Ascending aorta (tissue), 2 donors: ENCODE data around the gene TET1. TPM values are rescaled to one million over a fixed set of nuclear protein-coding genes. Genes with fewer than 3 reads are reported as not detected.

Experiments
- DNase-seq, 2 donors: peaks; one replicate each; pipeline ENCODE4 v3.0.0-alpha.2; 2019; ENCODE audit warnings: low spot score in 2 of 2
- H3K27ac ChIP-seq, 2 donors: fragments of 200-600 bp; sonication (generic); one replicate each; pipeline ENCODE4 v1.5.1; 2016 to 2017; ENCODE audit warnings: mild to moderate bottlenecking in 1 of 2
- H3K27me3 ChIP-seq: fragments of 200-600 bp; sonication (generic); one replicate; pipeline ENCODE4 v1.5.1; 2017
- H3K36me3 ChIP-seq, 2 donors: fragments of 200-600 bp; sonication (generic); one replicate each; pipeline ENCODE4 v1.5.1; 2016
- H3K4me1 ChIP-seq, 2 donors: fragments of 200-600 bp; sonication (generic); one replicate each; pipeline ENCODE4 v1.5.1; 2016 to 2017; ENCODE audit warnings: mild to moderate bottlenecking in 1 of 2
- H3K4me3 ChIP-seq, 2 donors: fragments of 200-600 bp; sonication (generic); one replicate each; pipeline ENCODE4 v1.5.1; 2016 to 2017; ENCODE audit warnings: mild to moderate bottlenecking in 1 of 2
- H3K9me3 ChIP-seq, 2 donors: fragments of 200-600 bp; sonication (generic); one replicate each; pipeline ENCODE4 v1.5.1; 2016
- intact Hi-C: fragments of 100-400 bp; cut with DNase I; formaldehyde crosslinking; loops from one replicate; pipeline ENCODE4 v1.15.1; 2023
- total RNA-seq: library from RNA; depleted of rRNA; stranded (reverse); fragments of >200 nt; gene quantifications from one replicate; pipeline ENCODE4 v1.1.0, GENCODE V29; 2016
- TF ChIP-seq, protein P1 (sequence below), 3 experiments: fragments of 200-600 bp in 2 of 3; fragments of 450-650 bp in 1 of 3; sonication (generic) in 2 of 3; IDR thresholded peaks; one replicate each; pipeline ENCODE4 v1.5.1; 2016 to 2019; ENCODE audit warnings: antibody characterized with exemption in 3 of 3, mild to moderate bottlenecking in 1 of 3, moderate library complexity in 1 of 3

The TET1 gene
- total RNA-seq, 1 donor from 2014 or later: 3.9 TPM

DNA sequence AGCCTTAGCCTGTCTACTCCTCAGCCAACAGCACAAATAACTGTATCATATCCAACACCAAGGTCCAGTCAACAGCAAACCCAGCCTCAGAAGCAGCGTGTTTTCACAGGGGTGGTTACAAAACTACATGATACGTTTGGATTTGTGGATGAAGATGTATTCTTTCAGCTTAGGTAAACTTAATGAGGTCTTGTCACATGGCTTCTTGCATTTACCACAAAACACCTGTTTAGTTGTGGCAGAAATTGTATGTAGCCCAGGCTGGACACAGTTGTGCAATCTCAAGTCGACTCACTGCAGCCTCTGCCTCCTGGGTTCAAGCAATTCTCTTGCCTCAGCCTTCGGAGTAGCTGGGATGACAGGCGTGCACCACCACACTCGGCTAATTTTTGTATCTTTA, 182.3 kb downstream of the TET1 start:
- intact Hi-C loops: no loop called here
- Histone ChIP-seq H3K4me3 (no peak overlapping the region), H3K27me3 (no peaks in the 10 kb centered on the region), H3K9me3 (no peaks in the 10 kb centered on the region), H3K36me3 (peaks cover 72 to 88% of the 10 kb centered on the region in 2 donors), H3K27ac (no peak overlapping the region), H3K4me1 (no peaks in the 10 kb centered on the region)
- TF ChIP-seq, protein P1, sequence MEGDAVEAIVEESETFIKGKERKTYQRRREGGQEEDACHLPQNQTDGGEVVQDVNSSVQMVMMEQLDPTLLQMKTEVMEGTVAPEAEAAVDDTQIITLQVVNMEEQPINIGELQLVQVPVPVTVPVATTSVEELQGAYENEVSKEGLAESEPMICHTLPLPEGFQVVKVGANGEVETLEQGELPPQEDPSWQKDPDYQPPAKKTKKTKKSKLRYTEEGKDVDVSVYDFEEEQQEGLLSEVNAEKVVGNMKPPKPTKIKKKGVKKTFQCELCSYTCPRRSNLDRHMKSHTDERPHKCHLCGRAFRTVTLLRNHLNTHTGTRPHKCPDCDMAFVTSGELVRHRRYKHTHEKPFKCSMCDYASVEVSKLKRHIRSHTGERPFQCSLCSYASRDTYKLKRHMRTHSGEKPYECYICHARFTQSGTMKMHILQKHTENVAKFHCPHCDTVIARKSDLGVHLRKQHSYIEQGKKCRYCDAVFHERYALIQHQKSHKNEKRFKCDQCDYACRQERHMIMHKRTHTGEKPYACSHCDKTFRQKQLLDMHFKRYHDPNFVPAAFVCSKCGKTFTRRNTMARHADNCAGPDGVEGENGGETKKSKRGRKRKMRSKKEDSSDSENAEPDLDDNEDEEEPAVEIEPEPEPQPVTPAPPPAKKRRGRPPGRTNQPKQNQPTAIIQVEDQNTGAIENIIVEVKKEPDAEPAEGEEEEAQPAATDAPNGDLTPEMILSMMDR (IDR thresholded peaks at IDR 0.05): no peak
- no peak for DNase-seq

Other genes with a start within 250 kb of the TET1 start
- 12.6 TPM for gene HNRNPH3, start 228.3 kb upstream of the TET1 start, total RNA-seq
- 0.32 TPM for gene PBLD, start 227.4 kb upstream of the TET1 start, total RNA-seq
- 7.5 TPM for gene RUFY2, start 153.1 kb upstream of the TET1 start, total RNA-seq
- gene DNA2, start 88.4 kb upstream of the TET1 start, total RNA-seq: 1.4 TPM
- 9.5 TPM for gene SLC25A16, start 32.8 kb upstream of the TET1 start, total RNA-seq
- 9.5 TPM for gene CCAR1, start 160.9 kb downstream of the TET1 start, total RNA-seq